A549 (cell line): Measurements from ENCODE around the gene EXOC3. TPM values are rescaled to one million over a fixed set of nuclear protein-coding genes. Genes with fewer than 3 reads are reported as not detected.

Experiments
- ATAC-seq, 2 experiments: fragments of 200-7000 bp in 1 of 2; fragments of >200 bp in 1 of 2; cut with Nextera tagmentation in 1 of 2; cut with Tn5 transposase in 1 of 2; 3 replicates each; pipeline versions ENCODE4 v1.8.0 to v1.9.1; 2018 to 2020; ENCODE audit warnings: mild to moderate bottlenecking in 1 of 2, moderate library complexity in 1 of 2
- CTCF ChIA-PET: fragments of 300-600 bp; sonication (Branson Sonifier 250); formaldehyde crosslinking; extraction: SDS; loops from one replicate; lab custom pipeline; 2021; ENCODE audit warnings: antibody characterized with exemption, inconsistent platforms; lab: Yijun Ruan, JAX
- POLR2A ChIA-PET: fragments of 350-600 bp; formaldehyde crosslinking; extraction: SDS; loops from one replicate; lab custom pipeline; 2021; ENCODE audit warnings: antibody characterized with exemption, inconsistent platforms; lab: Yijun Ruan, JAX
- DNase-seq, 2 experiments: peaks; one replicate each; pipeline versions ENCODE4 v3.0.0 to v3.0.0-alpha.2; 2011 to 2016; ENCODE audit warnings: low read depth in 1 of 2, low spot score in 1 of 2
- FAIRE-seq: peaks from 2 replicates; lab custom pipeline; 2011; peaks lifted over from hg19 to GRCh38; lab: Jason Lieb, UNC
- H3K27ac ChIP-seq, 2 experiments: fragments of >200 bp; sonication (Bioruptor Twin); formaldehyde crosslinking; 3 replicates each; pipeline ENCODE4 v1.5.1; 2016 to 2017
- H3K4me1 ChIP-seq: fragments of >200 bp; sonication (Bioruptor Twin); formaldehyde crosslinking; 3 replicates; pipeline ENCODE4 v1.6.1; 2016
- H3K4me2 ChIP-seq: fragments of >200 bp; sonication (Bioruptor Twin); formaldehyde crosslinking; 3 replicates; pipeline ENCODE4 v1.6.1; 2016
- H3K4me3 ChIP-seq: fragments of >200 bp; sonication (Bioruptor Twin); formaldehyde crosslinking; 3 replicates; pipeline ENCODE4 v1.5.1; 2016
- H3K9me3 ChIP-seq: fragments of >200 bp; sonication (Bioruptor Twin); formaldehyde crosslinking; 3 replicates; pipeline ENCODE4 v1.6.1; 2016
- CHD4 ChIP-seq: fragments of 200-600 bp; sonication (generic); IDR thresholded peaks from 2 replicates; pipeline ENCODE4 v1.6.1; 2016; ENCODE audit warnings: antibody characterized with exemption, mild to moderate bottlenecking, borderline replicate concordance
- EHF ChIP-seq: fragments of 250-450 bp; sonication (Bioruptor Pico); IDR thresholded peaks from 2 replicates; pipeline ENCODE4 v1.5.0; 2020; ENCODE audit warnings: mild to moderate bottlenecking
- EHMT2 ChIP-seq: fragments of 200-600 bp; sonication (generic); IDR thresholded peaks from 2 replicates; pipeline ENCODE4 v1.6.1; 2016; ENCODE audit warnings: antibody characterized with exemption, low read depth, mild to moderate bottlenecking, moderate library complexity
- EP300 ChIP-seq, 2 experiments: fragments of >200 bp; sonication (Bioruptor Twin); formaldehyde crosslinking; IDR thresholded peaks; 2 replicates in 1 of 2; 3 replicates in 1 of 2; pipeline ENCODE4 v1.6.1; 2016 to 2017
- FOSB ChIP-seq: fragments of 250-450 bp; sonication (Bioruptor Pico); IDR thresholded peaks from 2 replicates; pipeline ENCODE4 v1.5.0; 2020; ENCODE audit warnings: mild to moderate bottlenecking, moderate library complexity
- GATA3 ChIP-seq: IDR thresholded peaks from 2 replicates; pipeline ENCODE4 v1.6.1; 2012; ENCODE audit warnings: borderline replicate concordance
- HOXA7 ChIP-seq: fragments of 250-450 bp; sonication (Bioruptor Pico); IDR thresholded peaks from 2 replicates; pipeline ENCODE4 v1.5.0; 2020; ENCODE audit warnings: mild to moderate bottlenecking, moderate library complexity
- HOXB13 ChIP-seq: fragments of 250-450 bp; sonication (Bioruptor Pico); IDR thresholded peaks from 2 replicates; pipeline ENCODE4 v1.5.0; 2020; ENCODE audit warnings: low read depth, mild to moderate bottlenecking, moderate library complexity
- JUN ChIP-seq, 2 experiments: fragments of >200 bp; sonication (Bioruptor Twin); formaldehyde crosslinking; IDR thresholded peaks; 2 replicates in 1 of 2; 3 replicates in 1 of 2; pipeline ENCODE4 v1.6.1; 2016 to 2017
- KDM5A ChIP-seq: fragments of 200-600 bp; sonication (generic); IDR thresholded peaks from 2 replicates; pipeline ENCODE4 v1.6.1; 2016; ENCODE audit warnings: antibody characterized with exemption, mild to moderate bottlenecking
- MAFK ChIP-seq: fragments of 450-650 bp; IDR thresholded peaks from 2 replicates; pipeline ENCODE4 v1.6.1; 2014; ENCODE audit not compliant: partially characterized antibody
- NFE2L2 ChIP-seq: fragments of 150-350 bp; conservative IDR thresholded peaks from 2 replicates; pipeline ENCODE4 v1.6.1; 2014; ENCODE audit warnings: low read length
- NR3C1 ChIP-seq: fragments of >200 bp; sonication (Bioruptor Twin); formaldehyde crosslinking; IDR thresholded peaks from 3 replicates; pipeline ENCODE4 v1.6.1; 2017
- RAD21 ChIP-seq, 2 experiments: fragments of >200 bp in 1 of 2; sonication (Bioruptor Twin) in 1 of 2; formaldehyde crosslinking in 1 of 2; IDR thresholded peaks in 1 of 2; conservative IDR thresholded peaks in 1 of 2; 2 replicates in 1 of 2; 3 replicates in 1 of 2; pipeline ENCODE4 v1.6.1; 2012 to 2018; ENCODE audit warnings: inconsistent platforms in 1 of 2
- RCOR1 ChIP-seq: fragments of 150-350 bp; IDR thresholded peaks from 2 replicates; pipeline ENCODE4 v1.6.1; 2014; ENCODE audit warnings: antibody characterized with exemption, low read length, low read depth
- TFCP2L1 ChIP-seq: fragments of 250-450 bp; sonication (Bioruptor Pico); IDR thresholded peaks from 2 replicates; pipeline ENCODE4 v1.5.0; 2021; ENCODE audit warnings: mild to moderate bottlenecking
- TP53 ChIP-seq: fragments of 250-450 bp; sonication (Bioruptor Pico); IDR thresholded peaks from 2 replicates; pipeline ENCODE4 v1.5.0; 2021; ENCODE audit warnings: mild to moderate bottlenecking, moderate library complexity
- ZSCAN20 ChIP-seq: fragments of 250-450 bp; sonication (Bioruptor Pico); IDR thresholded peaks from 2 replicates; pipeline ENCODE4 v1.8.0; 2022; ENCODE audit warnings: mild to moderate bottlenecking, moderate library complexity
- WGBS: methylation state at CpG from one replicate; pipeline ENCODE4 v1.1.6; 2017; ENCODE audit errors: missing lambda C conversion rate; 5-methylcytosine and 5-hydroxymethylcytosine counted together
- polyA plus RNA-seq, 4 experiments: library from polyadenylated mRNA; depleted of rRNA in 3 of 4; stranded (reverse); fragments of >200 nt; fragmentation: RNase III in 1 of 4; extraction: RNeasy Plus Mini Kit Qiagen cat#74134 plus additional on column Dnase treatment in 1 of 4; gene quantifications; 2 replicates in 3 of 4; 3 replicates in 1 of 4; pipeline ENCODE4 v1.2.3, GENCODE V29; 2011 to 2017
- TF ChIP-seq, protein P1 (sequence below): IDR thresholded peaks from 2 replicates; pipeline ENCODE4 v1.6.1; 2012
- TF ChIP-seq, protein P2 (sequence below): IDR thresholded peaks from 2 replicates; pipeline ENCODE4 v1.6.1; 2012; ENCODE audit warnings: low read depth, borderline replicate concordance
- TF ChIP-seq, protein P3 (sequence below): fragments of 200-600 bp; sonication (generic); IDR thresholded peaks from 2 replicates; pipeline ENCODE4 v1.6.1; 2016; ENCODE audit warnings: antibody characterized with exemption, mild to moderate bottlenecking, moderate library complexity
- TF ChIP-seq, protein P4 (sequence below): fragments of 150-350 bp; IDR thresholded peaks from 2 replicates; pipeline ENCODE4 v1.6.1; 2014; ENCODE audit warnings: low read depth, mild to moderate bottlenecking, low read length
- TF ChIP-seq, protein P5 (sequence below): fragments of >200 bp; sonication (Bioruptor Twin); formaldehyde crosslinking; IDR thresholded peaks from 2 replicates; pipeline ENCODE4 v1.6.1; 2016

EXOC3 gene
- polyA plus RNA-seq, 2 of the 4 experiments (the other 2 are of a cell fraction) = 20.0 to 33.6 TPM

DNA sequence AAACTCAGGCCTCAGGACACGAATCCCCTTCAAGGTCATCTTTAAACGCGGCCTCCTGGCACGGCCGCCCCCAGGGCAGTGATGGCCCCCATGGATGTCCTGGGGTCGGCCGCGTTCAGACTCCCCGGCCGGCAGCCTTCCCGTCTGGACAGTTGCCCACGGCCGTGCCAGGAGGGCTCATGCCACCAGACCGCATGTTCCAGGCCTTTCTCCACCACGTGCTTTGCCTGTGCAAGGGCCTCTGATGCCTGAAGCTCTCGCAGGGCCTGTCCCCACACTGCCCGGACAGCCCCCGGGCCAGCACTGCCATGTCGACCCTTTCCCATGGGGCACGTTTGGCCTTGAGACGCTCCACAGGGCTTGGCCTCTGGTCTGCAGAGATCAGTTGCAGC is 46.7 kb downstream of the EXOC3 start:
- Histone ChIP-seq H3K4me3 (no peak overlapping the region), H3K4me2 (no peak overlapping the region), H3K27ac (no peak overlapping the region), H3K9me3 (no peaks in the 10 kb centered on the region), H3K4me1 (no peaks in the 10 kb centered on the region)
- WGBS = 52% methylated on average over 14 of the region's 21 CpGs
- CTCF ChIA-PET = no interaction called here
- no peak for ATAC-seq
- DNase-seq = no peak
- POLR2A ChIA-PET = no interaction called here
- FAIRE-seq = no peak
- no peak for TF ChIP-seq MAFK
- TF ChIP-seq, protein P1, sequence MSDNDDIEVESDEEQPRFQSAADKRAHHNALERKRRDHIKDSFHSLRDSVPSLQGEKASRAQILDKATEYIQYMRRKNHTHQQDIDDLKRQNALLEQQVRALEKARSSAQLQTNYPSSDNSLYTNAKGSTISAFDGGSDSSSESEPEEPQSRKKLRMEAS = peak; percentile 23; the same call in 1 of the 2 replicates

DNA sequence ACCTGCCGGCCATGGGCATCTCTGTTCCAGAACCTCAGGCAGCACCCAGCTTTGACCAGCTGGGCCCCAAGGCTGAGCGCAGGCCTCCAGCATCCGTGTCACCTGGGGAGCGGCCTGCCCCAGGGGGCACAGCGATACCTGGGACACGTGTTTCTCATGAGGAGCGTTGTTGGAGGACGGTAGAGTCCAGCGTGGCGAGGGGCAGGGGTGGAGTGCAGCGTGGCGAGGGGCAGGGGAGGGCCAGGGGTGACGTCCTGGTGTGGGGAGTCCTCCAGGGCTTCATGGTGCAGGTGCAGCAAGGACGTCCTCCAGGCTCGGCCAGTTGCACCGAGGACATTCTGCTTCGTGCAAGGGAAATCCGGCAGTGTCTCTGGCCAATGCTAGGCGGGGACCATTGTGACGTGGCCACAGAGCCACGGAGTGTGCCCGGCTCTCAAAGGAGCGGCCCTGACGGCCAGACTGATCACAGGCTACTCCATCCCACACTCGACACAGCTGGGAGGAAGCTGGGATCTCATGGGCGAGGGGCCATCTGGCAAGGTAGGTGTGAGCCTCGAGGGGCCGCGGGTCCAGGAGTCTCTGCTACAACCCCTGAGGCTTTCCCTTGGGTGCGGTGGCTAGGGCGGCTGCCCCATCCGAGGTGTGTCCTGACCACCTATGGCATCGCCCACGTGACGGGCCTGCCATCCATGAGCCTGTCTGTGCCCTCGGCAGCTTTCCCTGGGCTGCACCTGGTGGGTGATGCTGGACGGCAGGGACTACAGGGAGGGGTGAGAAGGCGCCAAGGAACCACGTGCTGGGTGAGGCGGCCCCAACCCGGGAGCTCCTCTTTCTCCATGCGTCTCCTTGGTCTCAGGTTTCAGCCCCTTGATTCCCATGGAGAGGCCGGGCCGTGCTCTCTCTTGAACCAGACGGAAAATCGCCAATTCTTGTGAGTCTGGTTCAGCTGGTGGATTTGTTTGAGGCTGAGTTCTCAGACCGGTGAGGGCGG is 47.4 kb downstream of the EXOC3 start:
- no peak for FAIRE-seq

DNA sequence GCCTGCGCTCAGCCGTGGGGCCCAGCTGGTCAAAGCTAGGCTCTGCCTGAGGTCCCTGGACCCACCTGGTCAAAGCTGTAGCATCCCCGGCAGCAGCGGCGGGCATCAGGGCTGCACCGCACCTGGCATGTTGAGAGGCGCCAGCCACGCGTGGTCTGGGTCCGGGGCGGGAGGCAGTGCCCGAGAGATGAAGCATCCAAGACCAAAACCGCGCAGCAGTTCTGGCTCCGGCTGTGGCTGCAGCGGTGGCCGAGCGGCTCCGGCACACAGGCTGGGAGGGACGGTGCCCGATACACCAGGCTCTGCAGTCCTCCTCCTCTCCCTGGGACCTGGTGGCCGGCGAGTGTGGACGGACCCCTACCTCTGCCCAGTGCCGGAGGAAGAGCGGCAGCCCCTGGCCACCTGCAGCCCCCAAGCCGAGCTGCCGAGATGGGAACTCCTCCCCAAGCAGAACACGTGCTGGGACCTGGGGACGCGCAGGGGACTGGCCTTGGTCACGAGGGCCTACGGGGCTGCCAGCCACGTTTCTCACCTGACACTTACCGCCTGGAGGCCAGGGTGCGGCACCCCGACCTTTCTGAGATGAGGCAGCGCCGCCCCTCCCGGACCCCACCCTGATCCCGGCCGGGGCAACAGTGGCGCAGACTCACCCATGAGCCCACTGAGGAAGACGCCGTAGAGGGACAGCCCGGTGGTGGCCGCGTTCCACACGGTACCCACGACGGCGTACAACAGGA is 48.3 kb downstream of the EXOC3 start:
- Histone ChIP-seq H3K9me3 (no peaks in the 10 kb centered on the region), H3K4me3 (no peak overlapping the region), H3K4me1 (no peaks in the 10 kb centered on the region), H3K4me2 (no peak overlapping the region), H3K27ac (no peak overlapping the region)
- ChIA-PET CTCF (no interaction called here), POLR2A (no interaction called here)
- ATAC-seq (peak in 1 of 2 experiments; percentile 7; a peak in 1 of 6 replicates), DNase-seq (no peak), FAIRE-seq (no peak)
- 56% methylated on average over 27 of the region's 52 CpGs for WGBS
- TF ChIP-seq, protein P2, sequence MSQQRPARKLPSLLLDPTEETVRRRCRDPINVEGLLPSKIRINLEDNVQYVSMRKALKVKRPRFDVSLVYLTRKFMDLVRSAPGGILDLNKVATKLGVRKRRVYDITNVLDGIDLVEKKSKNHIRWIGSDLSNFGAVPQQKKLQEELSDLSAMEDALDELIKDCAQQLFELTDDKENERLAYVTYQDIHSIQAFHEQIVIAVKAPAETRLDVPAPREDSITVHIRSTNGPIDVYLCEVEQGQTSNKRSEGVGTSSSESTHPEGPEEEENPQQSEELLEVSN = no peak
- TF ChIP-seq, protein P3, sequence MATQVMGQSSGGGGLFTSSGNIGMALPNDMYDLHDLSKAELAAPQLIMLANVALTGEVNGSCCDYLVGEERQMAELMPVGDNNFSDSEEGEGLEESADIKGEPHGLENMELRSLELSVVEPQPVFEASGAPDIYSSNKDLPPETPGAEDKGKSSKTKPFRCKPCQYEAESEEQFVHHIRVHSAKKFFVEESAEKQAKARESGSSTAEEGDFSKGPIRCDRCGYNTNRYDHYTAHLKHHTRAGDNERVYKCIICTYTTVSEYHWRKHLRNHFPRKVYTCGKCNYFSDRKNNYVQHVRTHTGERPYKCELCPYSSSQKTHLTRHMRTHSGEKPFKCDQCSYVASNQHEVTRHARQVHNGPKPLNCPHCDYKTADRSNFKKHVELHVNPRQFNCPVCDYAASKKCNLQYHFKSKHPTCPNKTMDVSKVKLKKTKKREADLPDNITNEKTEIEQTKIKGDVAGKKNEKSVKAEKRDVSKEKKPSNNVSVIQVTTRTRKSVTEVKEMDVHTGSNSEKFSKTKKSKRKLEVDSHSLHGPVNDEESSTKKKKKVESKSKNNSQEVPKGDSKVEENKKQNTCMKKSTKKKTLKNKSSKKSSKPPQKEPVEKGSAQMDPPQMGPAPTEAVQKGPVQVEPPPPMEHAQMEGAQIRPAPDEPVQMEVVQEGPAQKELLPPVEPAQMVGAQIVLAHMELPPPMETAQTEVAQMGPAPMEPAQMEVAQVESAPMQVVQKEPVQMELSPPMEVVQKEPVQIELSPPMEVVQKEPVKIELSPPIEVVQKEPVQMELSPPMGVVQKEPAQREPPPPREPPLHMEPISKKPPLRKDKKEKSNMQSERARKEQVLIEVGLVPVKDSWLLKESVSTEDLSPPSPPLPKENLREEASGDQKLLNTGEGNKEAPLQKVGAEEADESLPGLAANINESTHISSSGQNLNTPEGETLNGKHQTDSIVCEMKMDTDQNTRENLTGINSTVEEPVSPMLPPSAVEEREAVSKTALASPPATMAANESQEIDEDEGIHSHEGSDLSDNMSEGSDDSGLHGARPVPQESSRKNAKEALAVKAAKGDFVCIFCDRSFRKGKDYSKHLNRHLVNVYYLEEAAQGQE = no peak
- TF ChIP-seq, protein P4, sequence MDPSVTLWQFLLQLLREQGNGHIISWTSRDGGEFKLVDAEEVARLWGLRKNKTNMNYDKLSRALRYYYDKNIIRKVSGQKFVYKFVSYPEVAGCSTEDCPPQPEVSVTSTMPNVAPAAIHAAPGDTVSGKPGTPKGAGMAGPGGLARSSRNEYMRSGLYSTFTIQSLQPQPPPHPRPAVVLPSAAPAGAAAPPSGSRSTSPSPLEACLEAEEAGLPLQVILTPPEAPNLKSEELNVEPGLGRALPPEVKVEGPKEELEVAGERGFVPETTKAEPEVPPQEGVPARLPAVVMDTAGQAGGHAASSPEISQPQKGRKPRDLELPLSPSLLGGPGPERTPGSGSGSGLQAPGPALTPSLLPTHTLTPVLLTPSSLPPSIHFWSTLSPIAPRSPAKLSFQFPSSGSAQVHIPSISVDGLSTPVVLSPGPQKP = no peak
- TF ChIP-seq HOXA7 (CRISPR knock-in tag) = no peak
- TF ChIP-seq EHF (CRISPR knock-in tag) = no peak
- no peak for TF ChIP-seq EP300 (IDR thresholded peaks at IDR 0.05)
- TF ChIP-seq CHD4 = no peak
- no peak for TF ChIP-seq EHMT2
- no peak for TF ChIP-seq TFCP2L1 (CRISPR knock-in tag)
- no peak for TF ChIP-seq GATA3

More for the DNA sequence above, 47.4 kb downstream of the EXOC3 start:
- Histone ChIP-seq H3K4me1 (no peaks in the 10 kb centered on the region), H3K9me3 (no peaks in the 10 kb centered on the region), H3K4me3 (no peak overlapping the region), H3K27ac (no peak overlapping the region)
- WGBS = 71% methylated on average over 29 of the region's 48 CpGs
- TF ChIP-seq FOSB (CRISPR knock-in tag) (no peak), NR3C1 (no peak), HOXB13 (CRISPR knock-in tag) (no peak), TP53 (CRISPR knock-in tag) (no peak), NFE2L2 (no peak), JUN (IDR thresholded peaks at IDR 0.05) (no peak), ZSCAN20 (CRISPR knock-in tag) (no peak), RAD21 (conservative IDR thresholded peaks at IDR 0.05 in 1 of 2, IDR thresholded peaks at IDR 0.05 in 1 of 2) (no peak), RCOR1 (no peak), KDM5A (no peak)
- TF ChIP-seq, protein P5, sequence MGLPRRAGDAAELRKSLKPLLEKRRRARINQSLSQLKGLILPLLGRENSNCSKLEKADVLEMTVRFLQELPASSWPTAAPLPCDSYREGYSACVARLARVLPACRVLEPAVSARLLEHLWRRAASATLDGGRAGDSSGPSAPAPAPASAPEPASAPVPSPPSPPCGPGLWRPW = no peak
- TF ChIP-seq, all 56 proteins: peak for 0
- ATAC-seq = no peak; a peak in 1 of 6 replicates
- CTCF ChIA-PET = no interaction called here
- POLR2A ChIA-PET = no interaction called here
- no peak overlapping the region for H3K4me2 ChIP-seq
- no peak for DNase-seq
